Measurements from ENCODE around the gene KRTAP5-3. TPM values are rescaled to one million over a fixed set of nuclear protein-coding genes. Genes with fewer than 3 reads are reported as not detected.

The KRTAP5-3 gene
- total and polyA plus RNA-seq, 9 of the 15 experiments (the other 6 are each of a cell fraction or from before 2014, with no cell fraction given), result not detected

DNA sequence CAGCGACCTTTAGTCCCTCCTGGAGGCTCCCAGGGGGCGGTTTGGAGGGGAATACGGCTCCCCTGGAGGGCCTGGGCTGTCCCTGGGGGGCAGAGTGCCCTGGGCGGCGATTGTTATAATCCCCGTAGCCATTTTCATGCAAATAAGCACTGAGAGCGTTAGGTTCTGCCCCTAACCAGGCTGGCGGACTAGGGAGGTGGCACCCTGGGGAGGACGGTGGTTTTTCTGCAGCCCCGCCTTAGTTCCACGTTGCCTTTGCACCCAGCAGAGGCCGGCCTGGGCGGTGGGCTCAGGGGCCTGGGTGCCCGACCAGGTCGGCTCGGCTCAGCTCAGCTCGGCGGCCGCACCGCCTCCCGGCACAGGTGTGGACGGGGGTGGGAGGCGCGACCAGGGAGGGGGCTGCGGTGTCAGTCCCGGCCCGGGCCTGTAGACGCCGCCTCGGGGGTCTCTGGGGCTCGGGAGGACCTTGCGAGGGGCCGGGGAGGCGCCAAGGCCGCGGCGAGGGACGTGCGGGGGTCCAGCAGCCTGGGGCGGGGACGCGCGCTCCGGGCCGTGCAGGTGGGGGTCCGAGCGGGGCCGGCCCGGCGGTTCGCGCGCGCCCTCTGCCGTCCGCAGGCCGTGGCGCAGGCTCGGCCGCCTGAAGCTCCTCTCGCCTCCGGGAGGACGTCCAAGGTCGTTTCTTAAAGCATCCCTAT is 33.9 kb downstream of the KRTAP5-3 start (continued):
- peak; percentile 35 to 88 for TF ChIP-seq RAD21 (CRISPR knock-in tag; conservative IDR thresholded peaks at IDR 0.05 in 1 of 2, IDR thresholded peaks at IDR 0.05 in 1 of 2)
- no peak for TF ChIP-seq RBM15 (IDR thresholded peaks at IDR 0.05; ENCODE audit: insufficient read depth, low read length)
- no peak for TF ChIP-seq TFAP4 (CRISPR knock-in tag; IDR thresholded peaks at IDR 0.05; ENCODE audit: borderline replicate concordance)
- 0 out of 2 replicates have a peak, but pooled peaks have one; percentile 18 for TF ChIP-seq ZFX (CRISPR knock-in tag; IDR thresholded peaks at IDR 0.05)
- no peak for TF ChIP-seq CSDE1 (IDR thresholded peaks at IDR 0.05)
- no peak for TF ChIP-seq COPS2 (conservative IDR thresholded peaks at IDR 0.05)
- no peak for TF ChIP-seq ZNF444 (CRISPR knock-in tag; IDR thresholded peaks at IDR 0.05)
- TF ChIP-seq FOXA1 (IDR thresholded peaks at IDR 0.05; ENCODE audit: borderline replicate concordance), result no peak
- TF ChIP-seq, protein P1, sequence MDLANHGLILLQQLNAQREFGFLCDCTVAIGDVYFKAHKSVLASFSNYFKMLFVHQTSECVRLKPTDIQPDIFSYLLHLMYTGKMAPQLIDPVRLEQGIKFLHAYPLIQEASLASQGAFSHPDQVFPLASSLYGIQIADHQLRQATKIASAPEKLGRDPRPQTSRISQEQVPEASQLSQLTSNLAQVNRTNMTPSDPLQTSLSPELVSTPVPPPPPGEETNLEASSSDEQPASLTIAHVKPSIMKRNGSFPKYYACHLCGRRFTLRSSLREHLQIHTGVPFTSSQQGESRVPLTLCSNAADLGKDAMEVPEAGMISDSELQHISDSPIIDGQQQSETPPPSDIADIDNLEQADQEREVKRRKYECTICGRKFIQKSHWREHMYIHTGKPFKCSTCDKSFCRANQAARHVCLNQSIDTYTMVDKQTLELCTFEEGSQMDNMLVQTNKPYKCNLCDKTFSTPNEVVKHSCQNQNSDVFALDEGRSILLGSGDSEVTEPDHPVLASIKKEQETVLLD (IDR thresholded peaks at IDR 0.05), result no peak
- 0 out of 2 replicates have a peak, but pooled peaks have one; percentile 38 for TF ChIP-seq SIN3B (IDR thresholded peaks at IDR 0.05; ENCODE audit: low read depth)
- TF ChIP-seq RNF2 (IDR thresholded peaks at IDR 0.05), result no peak
- TF ChIP-seq POLR2AphosphoS2 (IDR thresholded peaks at IDR 0.05; ENCODE audit: low read length), result no peak
- TF ChIP-seq PYGO2 (tag; IDR thresholded peaks at IDR 0.05), result no peak

Data from K562 (cell line).